TTC549 (cell line): ENCODE data around the gene PLEKHA6.

ENCODE experiments used
- FAIRE-seq: peaks from 2 replicates; lab custom pipeline; 2012; peaks lifted over from hg19 to GRCh38; lab: Jason Lieb, UNC

Gene PLEKHA6

DNA sequence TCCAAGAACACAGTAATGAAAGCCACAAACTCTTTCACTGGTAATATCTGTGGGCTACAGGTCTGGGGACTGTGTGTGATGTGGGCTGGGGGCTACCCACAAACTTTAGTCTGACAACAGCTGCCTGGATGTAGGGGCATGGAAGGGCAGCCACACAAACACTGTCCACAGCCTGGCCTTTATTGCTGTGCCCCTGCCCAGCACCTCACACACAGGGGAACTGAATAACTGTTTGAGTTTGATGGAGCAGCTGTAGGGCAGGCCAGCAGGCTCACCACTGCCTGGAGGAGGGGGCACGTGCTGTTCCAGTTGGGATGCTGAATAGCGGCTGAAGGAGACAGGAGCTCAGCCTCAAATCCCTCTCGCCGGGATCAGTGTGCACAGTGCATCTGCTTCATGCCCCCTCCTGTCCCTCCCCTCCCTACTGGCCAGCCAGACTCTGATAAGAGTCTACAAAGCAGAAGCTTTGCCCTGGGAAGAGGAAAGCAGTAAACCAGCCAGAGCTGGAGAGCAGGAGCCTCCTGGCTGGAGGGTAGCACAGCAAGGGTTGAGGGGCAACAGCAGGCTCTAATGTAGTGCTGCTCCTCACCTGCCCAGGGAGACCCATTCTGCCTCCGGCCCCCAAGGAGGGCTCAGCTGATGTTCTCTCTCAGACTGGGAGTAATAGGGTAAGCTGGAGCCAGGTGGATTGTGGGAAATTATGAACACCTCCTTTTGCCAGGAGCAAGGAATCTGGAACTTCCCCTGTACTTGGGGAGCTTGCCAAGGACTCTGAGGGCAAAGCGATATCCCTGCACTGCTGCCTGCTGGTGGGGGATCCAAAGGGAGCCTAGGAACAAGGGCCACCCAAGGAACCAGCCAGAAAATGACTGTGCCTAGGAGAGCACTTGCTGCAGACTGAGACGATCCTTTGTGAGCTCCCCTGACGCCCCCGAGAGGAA is 75.7 kb downstream of the PLEKHA6 start:
- FAIRE-seq = no peak

DNA sequence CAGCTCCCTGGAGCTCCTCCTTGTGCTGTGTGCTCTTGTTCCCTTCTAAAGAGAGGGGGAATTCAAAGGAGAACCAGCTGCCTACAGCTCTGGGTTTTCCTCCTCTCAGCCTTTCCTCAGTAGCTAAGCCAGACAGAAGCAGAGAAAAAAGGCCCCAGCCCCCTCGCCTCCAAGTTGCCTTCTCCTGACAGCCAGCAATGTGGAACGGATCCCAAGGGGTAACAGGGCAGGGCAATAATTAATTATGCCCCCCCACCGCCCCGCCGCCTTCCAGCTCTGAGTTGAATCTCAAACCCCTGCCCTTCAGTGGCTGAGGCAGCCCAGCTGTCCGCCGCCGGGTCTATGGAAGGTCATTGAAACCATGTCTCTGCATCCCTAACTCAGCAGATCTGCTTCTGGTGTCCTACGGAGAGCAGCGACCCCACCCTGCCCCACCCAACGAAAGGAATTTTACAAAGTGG is 76.9 kb downstream of the PLEKHA6 start:
- no peak for FAIRE-seq

DNA sequence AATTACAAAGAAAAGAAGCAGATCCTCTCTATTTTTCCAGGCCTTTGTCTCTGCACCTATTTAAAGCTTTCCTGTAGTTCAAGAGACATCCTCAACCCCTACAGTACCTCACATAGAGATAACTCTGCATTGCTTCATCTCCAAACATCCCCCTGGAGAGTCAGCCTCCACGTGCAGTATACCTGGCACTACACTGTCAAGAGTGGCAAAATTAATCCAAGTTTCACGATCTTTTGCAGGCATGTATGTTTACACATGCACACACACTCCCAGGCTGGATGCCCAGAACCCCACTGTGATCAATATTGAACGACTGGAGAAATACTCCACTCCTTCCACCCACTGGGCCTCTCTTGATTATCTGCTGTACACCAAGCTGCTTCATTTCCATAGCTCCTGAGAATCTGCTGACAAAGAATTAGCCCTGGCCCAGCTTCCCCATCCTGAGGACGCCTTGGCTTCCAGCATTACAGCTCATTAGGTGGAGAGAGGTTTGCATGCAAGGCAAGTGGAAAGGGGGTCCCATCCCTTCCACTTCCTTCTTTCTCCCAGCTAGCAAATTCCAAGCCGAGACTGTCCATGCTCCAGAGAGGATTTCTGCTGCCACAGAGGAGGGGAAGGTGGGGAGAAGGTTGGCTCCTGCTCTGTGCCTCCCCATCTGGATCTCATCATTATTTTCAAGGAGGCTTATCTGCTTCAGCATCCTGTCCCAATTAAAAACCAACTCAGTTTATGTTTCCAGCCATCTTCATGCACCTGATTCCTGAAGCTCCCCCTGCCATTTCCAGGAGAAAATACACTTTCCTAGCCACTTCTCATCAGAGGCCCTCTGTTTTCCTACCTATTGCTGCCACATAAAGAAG is 79.4 kb downstream of the PLEKHA6 start:
- FAIRE-seq = no peak

DNA sequence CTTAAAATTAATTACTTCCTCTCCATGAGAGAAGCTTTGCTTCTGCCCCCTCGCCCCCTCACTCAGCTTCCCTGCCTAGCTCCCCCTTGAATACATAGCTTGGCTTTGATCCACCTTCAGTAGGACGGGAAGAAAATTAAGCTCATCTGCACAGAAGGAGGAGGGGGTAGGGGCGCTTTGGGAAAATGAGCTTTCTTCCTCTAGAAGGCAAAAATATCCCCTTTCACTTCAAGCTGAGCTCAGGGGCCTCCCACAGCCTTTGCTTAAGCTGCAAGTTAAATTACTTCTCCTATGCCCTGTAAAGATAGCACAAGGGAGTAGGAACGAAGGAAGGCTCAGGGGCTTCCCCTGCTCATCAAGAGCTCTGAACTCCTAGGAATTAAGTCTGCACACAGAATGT is 80.8 kb downstream of the PLEKHA6 start:
- FAIRE-seq = no peak

DNA sequence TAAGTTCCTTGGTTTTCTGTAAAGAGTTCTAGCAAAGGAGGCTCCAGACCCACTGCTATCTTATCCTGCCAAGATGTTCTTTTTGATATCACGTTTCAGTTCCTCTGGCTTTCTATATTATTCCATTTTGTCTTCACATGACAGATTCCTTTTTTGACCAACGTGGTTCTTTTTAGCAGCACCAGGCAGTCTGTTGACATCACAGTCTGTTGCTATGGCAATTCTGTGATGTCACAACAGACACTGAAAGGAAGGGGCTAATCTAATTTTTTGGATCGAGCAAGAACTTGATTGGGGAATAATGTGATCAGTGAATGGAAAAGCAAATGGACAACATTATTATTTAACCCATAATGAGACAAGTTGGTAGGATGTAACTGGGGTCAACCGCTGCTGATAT is 81.5 kb downstream of the PLEKHA6 start:
- no peak for FAIRE-seq

DNA sequence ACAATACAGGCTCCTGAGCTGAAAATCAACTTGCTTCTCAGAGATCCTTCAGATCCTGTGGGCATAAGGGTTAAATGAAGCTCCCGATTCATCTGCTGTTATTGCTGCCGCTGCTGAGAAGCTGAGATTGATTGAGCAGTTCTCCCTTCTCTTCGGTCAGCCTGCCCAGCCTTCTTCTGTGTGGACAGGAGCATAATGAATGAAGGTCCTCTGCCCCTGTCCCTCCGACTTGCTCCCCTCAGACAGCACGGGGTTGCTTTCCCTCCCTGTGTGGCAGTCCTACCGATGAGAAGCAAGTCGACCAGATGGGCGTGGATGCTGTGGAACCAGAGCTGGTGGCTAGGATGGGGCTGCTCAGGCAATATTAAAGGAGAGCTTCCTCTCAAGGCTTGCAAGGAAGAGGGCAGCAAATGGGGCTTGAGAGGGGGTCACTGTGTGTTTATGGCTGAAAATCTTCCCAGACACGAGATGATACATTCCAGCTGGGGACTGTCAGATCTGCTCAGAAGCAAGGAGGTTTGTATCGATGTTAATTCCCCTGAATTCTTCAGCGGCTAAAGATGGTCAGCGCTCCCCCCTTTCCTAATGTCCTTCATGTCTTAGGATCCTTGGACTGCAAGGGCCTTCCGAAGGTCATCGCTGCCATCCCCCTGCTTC is 82.0 kb downstream of the PLEKHA6 start:
- no peak for FAIRE-seq

DNA sequence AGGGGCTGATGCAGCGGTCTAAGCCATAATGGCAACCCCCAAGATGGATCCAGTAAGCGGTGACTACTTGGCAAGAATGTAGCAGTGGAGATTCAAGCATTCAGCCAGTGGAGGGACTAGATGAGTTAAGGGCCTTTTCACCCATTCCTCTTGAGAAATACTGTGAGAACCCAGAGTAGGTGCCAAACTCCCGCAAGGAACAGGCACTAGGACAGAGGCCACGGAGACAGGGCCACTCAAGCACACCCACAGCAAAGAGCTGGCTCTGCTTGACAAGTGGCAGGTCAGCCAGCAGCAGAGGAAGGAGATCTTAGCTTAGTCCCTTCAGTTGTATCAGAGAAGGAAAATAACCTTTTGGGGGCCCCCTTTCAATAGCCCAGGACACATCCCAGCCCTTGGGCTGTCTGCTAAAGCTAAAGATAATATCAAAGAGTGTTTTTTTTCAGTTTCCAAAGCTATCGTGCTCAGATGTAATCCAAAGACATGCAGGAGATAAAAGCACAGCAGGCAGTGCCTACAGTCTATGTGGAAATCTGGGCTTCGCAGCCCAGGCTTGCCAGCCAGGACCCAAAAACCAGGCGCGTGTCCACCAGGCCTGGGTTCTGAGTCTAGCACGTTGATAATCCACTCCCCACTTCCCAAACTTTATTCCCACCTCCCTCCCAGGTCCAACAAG is 83.9 kb downstream of the PLEKHA6 start:
- FAIRE-seq = no peak

DNA sequence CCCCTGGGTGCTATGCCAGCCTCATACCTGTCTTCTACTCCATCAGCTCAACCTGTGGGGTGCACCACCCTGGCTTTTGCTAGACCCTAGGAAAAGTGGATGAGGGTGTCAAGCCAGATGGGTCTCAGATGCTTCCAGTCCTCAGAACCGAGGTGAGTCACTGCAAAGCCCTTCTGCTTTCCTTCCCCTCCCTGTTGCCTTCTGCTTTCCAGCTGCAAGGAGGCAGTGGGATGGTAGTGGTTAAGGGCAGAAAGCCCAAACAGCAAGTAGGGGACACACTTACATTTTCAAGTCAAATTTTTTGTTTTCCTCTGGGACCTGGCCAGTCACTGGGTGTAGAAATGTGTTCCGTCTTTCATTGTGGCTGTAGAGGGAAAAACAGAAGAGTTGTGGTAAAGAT is 85.3 kb downstream of the PLEKHA6 start:
- no peak for FAIRE-seq

DNA sequence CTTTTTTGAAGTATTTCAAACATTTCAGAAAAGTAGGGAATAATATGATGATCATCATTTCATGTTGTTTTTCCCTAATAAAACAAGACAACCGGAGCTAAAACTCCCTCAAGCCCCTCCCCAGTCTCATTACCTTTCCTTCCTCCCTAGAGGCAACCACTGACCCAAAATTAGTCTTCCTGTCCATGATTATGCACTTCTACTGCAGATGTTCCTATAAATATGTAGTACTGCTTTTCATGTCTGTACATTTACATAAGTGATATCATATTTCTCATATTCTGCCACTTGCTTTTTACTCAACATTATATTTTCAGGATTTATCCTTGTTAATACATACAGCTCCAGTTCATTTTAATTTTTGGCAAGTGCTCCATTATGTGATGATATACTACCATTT is 87.2 kb downstream of the PLEKHA6 start:
- no peak for FAIRE-seq

DNA sequence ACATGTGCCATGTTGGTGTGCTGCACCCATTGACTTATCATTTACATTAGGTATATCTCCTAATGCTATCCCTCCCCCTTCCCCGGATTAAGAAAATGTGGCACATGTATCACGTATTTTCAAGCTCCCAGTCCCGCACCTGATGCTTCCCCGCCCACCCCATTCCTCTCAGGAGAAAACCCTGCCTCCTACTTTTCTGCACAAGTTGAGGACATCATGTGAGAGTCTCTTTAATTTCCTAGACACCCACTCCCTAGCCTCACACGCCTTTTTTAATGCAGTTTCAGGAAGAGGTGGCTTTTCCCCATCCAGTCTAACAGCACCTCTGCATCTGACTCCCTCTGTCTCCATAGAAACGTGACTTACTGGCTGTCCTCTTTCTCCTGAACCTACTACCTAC is 87.8 kb downstream of the PLEKHA6 start:
- FAIRE-seq = no peak

DNA sequence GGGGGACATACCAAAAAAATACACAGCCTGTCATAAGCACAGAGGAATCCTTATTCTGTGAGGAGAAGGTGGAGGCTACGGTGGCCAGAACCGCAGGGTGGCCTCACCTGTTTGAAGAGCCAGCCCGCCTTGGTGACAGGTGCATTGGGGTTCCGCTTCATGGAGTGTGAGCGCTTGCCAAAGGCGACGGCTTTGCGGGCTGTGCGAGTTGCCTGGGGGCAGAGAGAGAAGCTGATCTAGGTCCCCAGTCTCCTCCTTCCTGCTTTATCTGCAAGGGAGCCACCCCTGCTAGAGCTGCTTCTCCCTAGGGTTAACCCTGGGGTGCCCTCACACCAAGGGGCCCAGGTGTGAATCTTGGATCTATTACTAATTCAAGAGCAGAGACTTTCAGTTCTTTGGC is 91.6 kb downstream of the PLEKHA6 start:
- FAIRE-seq = no peak

DNA sequence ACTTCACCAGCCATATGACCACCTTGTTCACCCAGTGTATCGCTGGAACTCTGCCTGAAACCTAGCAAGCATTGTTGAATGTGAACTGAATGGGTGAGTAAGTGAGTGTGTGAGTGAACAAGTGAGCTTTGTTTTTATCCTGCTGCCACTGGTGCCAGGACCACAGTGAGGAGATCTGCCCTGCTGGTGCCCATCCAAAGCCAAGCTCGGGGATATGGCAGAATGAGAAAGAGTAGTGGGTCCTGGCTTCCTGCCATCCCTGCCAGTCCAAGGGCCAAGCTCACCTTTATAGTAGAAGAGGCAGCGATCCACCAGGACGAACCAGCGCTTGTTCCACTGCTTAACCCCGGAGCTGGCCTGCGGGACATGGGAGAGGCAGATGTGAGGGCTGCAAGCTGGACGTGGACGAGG is 92.5 kb downstream of the PLEKHA6 start:
- FAIRE-seq = no peak

DNA sequence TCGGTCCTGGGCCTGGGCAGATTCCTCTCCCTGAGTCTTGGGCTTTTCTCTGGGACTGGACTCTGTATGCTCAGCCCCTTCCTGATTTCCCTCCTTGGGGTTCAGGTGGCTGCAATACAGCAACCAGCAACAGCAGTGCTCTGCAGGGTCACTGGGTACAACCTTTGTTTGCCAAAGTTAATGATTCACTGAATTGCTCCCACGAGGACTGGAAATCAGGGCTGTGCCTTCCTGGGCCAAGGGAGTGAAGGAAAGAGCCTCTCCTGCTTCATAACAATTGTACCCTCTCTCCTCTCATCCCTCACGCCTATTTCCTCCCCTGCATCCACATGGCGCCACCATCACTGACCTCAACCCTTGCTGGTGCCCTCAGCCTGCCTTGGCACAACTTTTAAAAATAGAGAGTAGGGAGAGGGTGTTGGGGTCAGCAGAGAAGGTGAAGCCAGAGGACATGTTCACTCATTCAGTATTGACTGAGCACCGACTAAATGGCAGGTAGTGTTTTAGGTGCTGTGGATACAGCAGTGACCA is 93.2 kb downstream of the PLEKHA6 start:
- no peak for FAIRE-seq

DNA sequence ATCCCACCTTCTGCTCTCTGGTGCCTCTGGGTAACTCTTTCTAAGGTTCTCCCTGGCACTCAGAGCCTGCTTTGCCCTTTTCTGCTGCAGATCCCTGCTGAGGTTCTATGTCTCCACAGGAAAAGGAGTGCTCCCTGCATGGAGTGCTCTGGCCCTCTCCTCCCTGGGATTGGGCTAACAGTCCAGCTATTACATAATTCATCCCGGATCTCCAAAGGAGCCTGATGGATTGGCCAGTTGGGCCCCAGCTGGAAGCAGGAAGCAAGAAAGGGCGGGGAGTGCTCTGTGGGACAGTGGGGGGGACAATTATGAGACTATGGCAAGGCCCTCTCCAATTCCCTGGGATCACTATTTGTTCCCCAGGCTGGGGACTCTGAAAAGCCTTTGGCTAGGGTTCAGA is 94.1 kb downstream of the PLEKHA6 start:
- no peak for FAIRE-seq

DNA sequence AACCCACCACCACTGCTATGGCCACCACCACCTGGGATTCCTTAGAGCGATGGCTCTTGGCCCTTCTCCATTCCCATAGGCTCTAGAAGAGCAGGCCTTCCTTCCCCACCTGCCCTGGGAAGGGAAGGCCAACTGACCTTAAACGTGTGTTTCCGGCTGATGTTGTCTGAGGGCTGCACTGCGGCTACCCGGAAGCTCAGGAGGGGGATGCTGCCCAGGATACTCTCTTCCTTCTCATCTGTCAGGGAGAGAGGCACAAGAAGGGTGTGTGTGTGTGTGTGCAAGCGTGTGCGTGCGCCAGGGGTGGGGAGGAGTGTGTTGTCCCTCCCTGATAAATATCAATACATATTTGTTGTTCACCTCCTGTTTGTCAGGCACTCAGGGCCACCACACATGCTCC is 94.9 kb downstream of the PLEKHA6 start:
- FAIRE-seq = no peak

DNA sequence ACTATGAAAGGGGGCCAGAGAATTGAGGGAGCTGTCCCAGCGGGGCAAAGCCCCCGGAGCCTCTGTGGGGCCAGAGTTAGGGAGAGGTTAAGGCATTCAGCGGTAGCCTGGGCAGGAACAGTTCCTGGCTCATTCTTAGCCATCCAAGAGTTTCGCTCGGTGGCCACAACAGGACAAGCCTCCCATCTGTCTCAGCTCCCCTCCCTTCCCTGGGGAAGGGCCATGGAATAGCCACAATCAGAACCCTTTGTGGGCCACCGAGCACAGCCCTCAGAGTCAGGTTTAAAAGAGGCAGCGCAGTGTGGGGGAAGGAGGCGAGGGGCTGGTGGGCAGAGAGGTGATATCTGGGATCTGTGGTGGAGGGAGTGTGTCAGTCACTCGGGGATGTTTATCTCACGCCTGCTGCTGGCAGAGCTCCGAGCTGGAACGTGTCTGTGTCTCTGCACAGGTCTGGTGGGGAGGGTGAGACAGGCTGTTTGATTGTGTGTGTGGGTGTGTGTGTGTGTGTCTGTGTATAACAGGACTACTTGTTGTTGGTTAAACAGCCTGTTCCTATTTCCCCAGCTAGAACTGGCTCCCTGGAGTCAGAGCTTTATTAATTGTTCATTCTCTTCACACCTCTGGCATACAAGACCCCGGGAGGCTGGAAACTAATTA is 96.3 kb downstream of the PLEKHA6 start:
- no peak for FAIRE-seq

DNA sequence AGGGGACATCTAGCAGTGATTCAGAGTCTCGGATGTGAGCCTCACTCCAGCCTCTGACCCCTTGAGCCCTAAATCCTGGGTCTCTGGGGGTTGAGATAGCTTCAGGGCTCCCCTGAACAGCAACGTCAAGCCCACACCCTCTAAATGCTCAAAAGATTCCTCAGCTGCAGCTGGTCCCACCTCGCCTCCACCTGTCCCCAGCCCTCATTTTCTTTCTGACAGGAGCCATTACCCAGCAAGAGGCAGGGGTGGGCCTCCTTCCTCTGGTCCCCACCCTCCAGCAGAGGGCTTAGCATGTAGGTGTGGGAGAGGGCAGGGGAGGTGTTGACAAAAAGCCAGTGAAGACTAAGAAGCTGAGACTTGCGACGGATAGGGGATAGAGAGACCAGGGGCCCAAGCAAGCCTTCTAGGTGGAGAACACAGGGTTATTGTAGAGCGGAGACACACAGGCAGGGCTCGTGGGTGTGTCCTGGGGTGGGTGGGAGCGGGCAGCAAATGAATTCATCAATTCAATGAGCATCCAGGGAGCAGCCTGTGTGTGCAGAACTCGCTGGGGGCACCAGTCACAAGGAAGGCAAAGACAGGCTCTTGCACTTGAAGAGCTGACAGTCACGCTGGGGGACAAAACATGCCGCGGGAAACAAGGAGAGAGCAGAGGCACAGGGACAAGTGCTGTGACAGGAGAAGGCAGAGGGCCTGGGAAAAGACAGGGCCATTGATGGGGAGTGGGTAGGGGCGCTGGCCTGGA is 97.0 kb downstream of the PLEKHA6 start:
- no peak for FAIRE-seq

DNA sequence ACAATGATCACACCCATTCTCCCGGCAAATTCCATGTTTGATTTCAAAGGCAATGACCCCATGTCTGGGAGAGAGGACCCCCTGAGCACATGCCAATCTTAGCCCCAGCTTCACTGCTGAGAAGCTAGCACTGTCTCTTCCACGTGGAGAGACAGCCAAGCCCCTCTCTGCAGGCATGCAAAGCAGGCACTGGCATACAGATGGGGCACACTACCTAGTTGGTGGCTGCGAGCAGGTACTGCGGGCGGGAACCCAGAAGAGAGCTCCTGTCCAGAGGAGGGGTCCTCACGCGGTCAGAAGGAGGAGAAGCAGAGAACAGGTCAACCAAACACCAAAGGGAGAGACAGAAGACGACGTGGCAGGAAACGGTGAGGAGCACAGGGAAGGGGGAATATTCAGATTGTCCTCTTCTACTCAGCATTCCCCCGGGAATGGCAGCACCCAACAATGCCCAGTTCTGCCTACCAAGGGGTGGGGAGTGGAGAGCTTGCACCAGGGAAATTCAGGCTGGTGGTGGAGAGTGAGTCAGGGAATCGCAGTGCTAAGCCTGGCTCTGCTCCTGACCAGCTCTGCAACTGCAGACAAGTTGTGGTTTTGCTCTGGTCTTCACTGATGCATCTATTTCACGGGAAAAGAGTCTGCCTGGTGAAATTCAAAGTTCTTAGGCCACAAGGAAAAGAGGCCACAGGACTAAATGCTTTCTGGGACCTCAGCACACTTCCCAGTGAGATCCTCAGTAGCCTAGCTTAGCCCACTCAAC is 97.8 kb downstream of the PLEKHA6 start:
- FAIRE-seq = no peak

DNA sequence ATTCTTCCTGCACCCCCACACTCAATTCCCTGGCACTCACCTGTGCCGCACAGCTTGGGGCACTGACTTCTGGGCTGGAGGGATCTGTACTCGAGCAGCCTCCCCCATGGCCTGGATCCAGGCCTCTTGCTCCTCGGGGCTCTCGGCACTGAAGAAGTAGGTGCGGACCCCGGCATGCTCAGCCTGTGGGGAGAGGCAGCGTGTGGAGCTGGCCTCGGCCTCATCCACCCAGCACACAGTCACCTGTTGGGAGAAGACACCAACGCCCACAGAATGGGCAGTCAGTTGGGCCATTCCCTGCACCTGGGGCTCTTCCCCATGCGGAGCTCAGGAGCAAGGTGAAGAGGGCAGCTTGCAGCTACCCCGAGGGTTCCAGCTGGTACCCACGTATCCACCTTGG is 98.5 kb downstream of the PLEKHA6 start:
- no peak for FAIRE-seq
